Smooth muscle cell (in vitro differentiated cells): Measurements from ENCODE around the gene RBM23. TPM values are rescaled to one million over a fixed set of nuclear protein-coding genes. Genes with fewer than 3 reads are reported as not detected.
A peak's percentile ranks its signal among the peaks of the same experiment; 100 is the strongest.
"Not testable (repeated sequence)": the region's sequence is repeated elsewhere in the genome, so short reads cannot be mapped to it uniquely, and the experiment has no call there.

Experiments used
- DNase-seq: peaks from one replicate; lab custom pipeline; 2025; ENCODE audit not compliant: unreplicated experiment; lab: John Stamatoyannopoulos, UW
- H2AFZ ChIP-seq: fragments of 200-600 bp; sonication (generic); 2 replicates; pipeline ENCODE4 v1.6.0; 2016; ENCODE audit warnings: antibody characterized with exemption, low read depth, mild to moderate bottlenecking
- H3F3A ChIP-seq: fragments of 200-600 bp; sonication (generic); 2 replicates; pipeline ENCODE4 v1.6.0; 2017; ENCODE audit warnings: antibody characterized with exemption, low read depth
- H3K27ac ChIP-seq: fragments of 200-600 bp; sonication (generic); 2 replicates; pipeline ENCODE4 v1.5.1; 2016; ENCODE audit warnings: low read depth, mild to moderate bottlenecking
- H3K27me3 ChIP-seq: fragments of 200-600 bp; sonication (generic); 2 replicates; pipeline ENCODE4 v1.6.1; 2016; ENCODE audit warnings: low read depth, mild to moderate bottlenecking
- H3K36me3 ChIP-seq: fragments of 200-600 bp; sonication (generic); 2 replicates; pipeline ENCODE4 v1.5.1; 2016; ENCODE audit warnings: low read depth
- H3K4me1 ChIP-seq: fragments of 200-600 bp; sonication (generic); 2 replicates; pipeline ENCODE4 v1.5.1; 2016; ENCODE audit warnings: low read depth
- H3K4me2 ChIP-seq: fragments of 200-600 bp; sonication (generic); 2 replicates; pipeline ENCODE4 v1.6.0; 2016; ENCODE audit warnings: mild to moderate bottlenecking
- H3K4me3 ChIP-seq: fragments of 200-600 bp; sonication (generic); 2 replicates; pipeline ENCODE4 v1.5.1; 2016; ENCODE audit warnings: mild to moderate bottlenecking
- H3K79me2 ChIP-seq: fragments of 200-600 bp; sonication (generic); 2 replicates; pipeline ENCODE4 v1.6.0; 2016; ENCODE audit warnings: low read depth, mild to moderate bottlenecking
- H3K9ac ChIP-seq: fragments of 200-600 bp; sonication (generic); 2 replicates; pipeline ENCODE4 v1.6.0; 2016; ENCODE audit warnings: low read depth
- H3K9me3 ChIP-seq: fragments of 200-600 bp; sonication (generic); replicated peaks from 2 replicates; pipeline ENCODE4 v1.5.1; 2016; ENCODE audit warnings: low read depth
- H4K20me1 ChIP-seq: fragments of 200-600 bp; sonication (generic); 2 replicates; pipeline ENCODE4 v1.6.0; 2016; ENCODE audit warnings: low read depth
- WGBS: methylation state at CpG from one replicate; pipeline ENCODE4 v1.1.7; 2016; ENCODE audit warnings: low lambda C conversion rate; 5-methylcytosine and 5-hydroxymethylcytosine counted together
- polyA plus RNA-seq: library from polyadenylated mRNA; unstranded; fragments of >200 nt; fragmentation: Nextera tagmentation; extraction: Ambion mirVana; gene quantifications from 2 replicates; pipeline ENCODE4 v1.2.1, GENCODE V29; 2016
- total RNA-seq: library from RNA; depleted of rRNA; stranded (reverse); fragments of >200 nt; gene quantifications from 2 replicates; pipeline ENCODE4 v1.2.3, GENCODE V29; 2014
- TF ChIP-seq, protein P1 (sequence below): fragments of 200-600 bp; sonication (generic); IDR thresholded peaks from 2 replicates; pipeline ENCODE4 v1.5.1; 2017; ENCODE audit warnings: borderline replicate concordance, mild to moderate bottlenecking, antibody characterized with exemption; ENCODE audit not compliant: insufficient read depth, poor library complexity, severe bottlenecking

Gene RBM23
- total and polyA plus RNA-seq, 2 experiments from 2014 or later: 59.3 to 112 TPM

DNA sequence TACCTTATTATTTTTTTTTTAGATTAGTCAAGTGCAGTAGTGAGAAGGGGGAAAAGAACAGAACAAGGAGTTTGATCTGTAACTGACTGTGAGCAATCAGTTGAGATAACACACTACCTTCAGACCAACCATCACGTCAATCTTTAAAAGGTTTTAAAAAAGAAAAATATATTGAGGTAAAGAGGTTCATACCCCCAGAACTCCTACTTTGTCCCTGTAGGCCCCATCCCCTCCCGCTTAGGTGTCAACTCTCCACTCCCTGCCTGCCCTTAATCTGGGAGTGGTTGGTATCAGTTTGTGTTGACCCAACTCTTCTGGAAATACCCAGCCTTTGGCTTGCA lies 66.4 kb downstream of the RBM23 start:
- H3K27me3 ChIP-seq: no peaks in the 10 kb centered on the region
- DNase-seq: no peak
- no peaks in the 10 kb centered on the region for H3K36me3 ChIP-seq
- WGBS: 93% methylated on average over 2 of the region's 2 CpGs
- peak overlapping the region; percentile 100 for H3K27ac ChIP-seq
- H3K4me2 ChIP-seq: peak overlapping the region; percentile 92
- H2AFZ ChIP-seq: peak overlapping the region; percentile 77
- no peak overlapping the region for H3K9ac ChIP-seq
- TF ChIP-seq, protein P1, sequence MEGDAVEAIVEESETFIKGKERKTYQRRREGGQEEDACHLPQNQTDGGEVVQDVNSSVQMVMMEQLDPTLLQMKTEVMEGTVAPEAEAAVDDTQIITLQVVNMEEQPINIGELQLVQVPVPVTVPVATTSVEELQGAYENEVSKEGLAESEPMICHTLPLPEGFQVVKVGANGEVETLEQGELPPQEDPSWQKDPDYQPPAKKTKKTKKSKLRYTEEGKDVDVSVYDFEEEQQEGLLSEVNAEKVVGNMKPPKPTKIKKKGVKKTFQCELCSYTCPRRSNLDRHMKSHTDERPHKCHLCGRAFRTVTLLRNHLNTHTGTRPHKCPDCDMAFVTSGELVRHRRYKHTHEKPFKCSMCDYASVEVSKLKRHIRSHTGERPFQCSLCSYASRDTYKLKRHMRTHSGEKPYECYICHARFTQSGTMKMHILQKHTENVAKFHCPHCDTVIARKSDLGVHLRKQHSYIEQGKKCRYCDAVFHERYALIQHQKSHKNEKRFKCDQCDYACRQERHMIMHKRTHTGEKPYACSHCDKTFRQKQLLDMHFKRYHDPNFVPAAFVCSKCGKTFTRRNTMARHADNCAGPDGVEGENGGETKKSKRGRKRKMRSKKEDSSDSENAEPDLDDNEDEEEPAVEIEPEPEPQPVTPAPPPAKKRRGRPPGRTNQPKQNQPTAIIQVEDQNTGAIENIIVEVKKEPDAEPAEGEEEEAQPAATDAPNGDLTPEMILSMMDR: no peak
- no peaks in the 10 kb centered on the region for H4K20me1 ChIP-seq
- no peaks in the 10 kb centered on the region for H3K9me3 ChIP-seq
- H3K79me2 ChIP-seq: no peaks in the 10 kb centered on the region
- H3K4me3 ChIP-seq: peak overlapping the region; percentile 63
- peaks cover 33% of the 10 kb centered on the region for H3F3A ChIP-seq
- H3K4me1 ChIP-seq: peaks cover 27% of the 10 kb centered on the region

DNA sequence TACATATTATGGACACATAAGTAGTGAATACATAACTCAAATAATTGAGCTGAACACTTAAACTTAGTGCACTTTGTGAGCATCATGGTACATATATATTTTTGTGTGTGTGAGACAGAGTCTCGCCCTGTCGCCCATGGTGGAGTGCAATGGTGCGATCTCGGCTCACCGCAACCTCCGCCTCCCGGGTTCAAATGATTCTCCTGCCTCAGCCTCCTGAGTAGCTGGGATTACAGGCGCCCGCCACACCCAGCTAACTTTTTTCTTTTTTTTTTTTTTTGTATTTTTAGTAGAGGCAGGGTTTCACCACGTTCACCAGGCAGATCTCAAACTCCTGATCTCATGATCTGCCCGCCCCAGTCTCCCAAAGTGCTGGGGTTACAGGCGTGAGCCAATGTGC lies 66.8 kb downstream of the RBM23 start:
- H3K4me2 ChIP-seq, H3K36me3 ChIP-seq, H3K27me3 ChIP-seq, H3K9me3 ChIP-seq, H3K79me2 ChIP-seq, H4K20me1 ChIP-seq, DNase-seq, H2AFZ ChIP-seq, H3K4me3 ChIP-seq: not testable (repeated sequence)
- H3F3A ChIP-seq: peaks cover 34% of the 10 kb centered on the region
- WGBS: 86% methylated on average over 12 of the region's 12 CpGs
- H3K9ac ChIP-seq: peak overlapping the region; percentile 70
- H3K4me1 ChIP-seq: peaks cover 28% of the 10 kb centered on the region
- H3K27ac ChIP-seq: peak overlapping the region; percentile 100

DNA sequence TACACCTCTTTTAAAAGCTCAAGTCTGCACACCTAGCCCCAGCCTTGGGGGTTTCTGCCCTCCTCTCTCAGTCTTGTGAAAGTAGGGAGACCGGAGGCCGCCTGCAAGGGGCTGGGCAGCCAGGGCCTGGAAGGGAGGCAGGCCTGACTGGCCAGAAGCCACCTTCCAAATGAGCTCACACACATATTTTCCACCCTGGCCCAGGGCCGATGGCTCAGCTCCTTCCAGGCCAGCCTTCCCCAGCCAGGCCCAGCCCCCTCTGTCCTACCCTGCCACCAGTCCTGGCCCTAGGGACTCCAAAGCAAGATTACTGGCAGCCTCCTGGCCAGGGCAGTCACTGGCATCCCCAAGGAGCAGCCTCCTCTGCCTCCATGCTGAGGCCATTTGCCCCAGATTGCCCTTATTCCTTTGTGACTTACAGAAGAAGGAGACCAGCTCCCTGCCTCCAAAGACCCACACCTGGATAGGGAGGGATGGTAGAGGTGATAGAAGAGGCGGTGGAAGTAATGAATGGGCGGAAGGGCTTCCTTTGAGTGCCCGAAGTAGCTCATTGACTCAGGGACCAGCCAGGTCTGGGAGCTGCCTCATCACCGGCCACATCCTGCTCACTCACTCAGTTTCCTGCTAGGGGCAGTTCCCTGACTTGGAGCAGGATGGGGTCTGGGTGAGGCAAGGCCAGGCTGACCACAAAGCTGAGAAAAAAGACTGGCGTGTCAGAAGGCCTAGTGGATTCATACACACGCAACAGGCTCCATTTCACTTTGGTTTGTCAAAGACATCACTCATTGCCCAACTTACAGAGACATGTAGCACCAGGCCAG lies 67.8 kb downstream of the RBM23 start:
- TF ChIP-seq, protein P1: no peak
- Histone ChIP-seq H3K4me2 (peak overlapping the region; percentile 68), H2AFZ (no peak overlapping the region), H3K9ac (peak overlapping the region; percentile 96), H4K20me1 (peaks cover 6% of the 10 kb centered on the region), H3K79me2 (no peaks in the 10 kb centered on the region), H3K27ac (peak overlapping the region; percentile 100), H3K4me1 (peaks cover 28% of the 10 kb centered on the region), H3K4me3 (no peak overlapping the region), H3F3A (peaks cover 40% of the 10 kb centered on the region), H3K36me3 (no peaks in the 10 kb centered on the region), H3K9me3 (no peaks in the 10 kb centered on the region), H3K27me3 (no peaks in the 10 kb centered on the region)
- 35% methylated on average over 9 of the region's 9 CpGs for WGBS
- peak; percentile 39 for DNase-seq

DNA sequence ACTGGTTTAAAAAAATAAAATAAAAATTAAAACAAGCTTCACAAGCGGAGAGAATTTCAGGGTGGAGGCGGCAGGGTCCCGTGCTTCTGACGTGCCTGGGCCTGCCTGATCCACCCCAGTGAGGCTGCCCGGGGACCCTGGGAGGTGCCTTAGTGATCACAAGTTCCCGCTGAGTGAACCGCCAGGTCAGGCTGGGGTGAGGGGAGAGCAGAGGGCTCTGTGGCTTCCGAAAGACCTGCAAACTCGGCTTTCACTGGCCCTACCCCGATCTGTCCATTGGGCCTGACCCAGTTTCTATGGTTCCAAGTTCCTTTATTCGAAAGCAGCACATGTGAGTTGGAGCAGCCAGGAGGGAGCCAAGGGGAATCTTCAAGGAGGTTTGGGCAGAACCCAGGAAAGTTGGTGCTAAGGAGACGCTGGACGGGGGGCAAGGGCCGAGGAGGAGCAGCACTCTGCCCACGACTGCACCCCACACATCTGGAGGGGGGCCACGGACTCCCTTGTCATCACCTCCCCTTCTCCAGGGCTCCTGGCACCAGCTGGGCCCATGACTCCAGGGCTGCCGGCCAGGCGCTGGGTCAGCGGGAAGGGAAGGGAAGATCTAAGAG lies 69.6 kb downstream of the RBM23 start:
- TF ChIP-seq, protein P1: no peak
- Histone ChIP-seq H3K27ac (peak overlapping the region; percentile 100), H4K20me1 (peaks cover 10% of the 10 kb centered on the region), H3K36me3 (no peaks in the 10 kb centered on the region), H3F3A (peaks cover 50% of the 10 kb centered on the region), H3K79me2 (peaks cover 5% of the 10 kb centered on the region), H3K4me3 (no peak overlapping the region), H3K9me3 (no peaks in the 10 kb centered on the region), H3K27me3 (no peaks in the 10 kb centered on the region), H3K4me2 (peak overlapping the region; percentile 65), H3K9ac (peak overlapping the region; percentile 91), H3K4me1 (peaks cover 28% of the 10 kb centered on the region), H2AFZ (no peak overlapping the region)
- 67% methylated on average over 19 of the region's 19 CpGs for WGBS
- no peak for DNase-seq
